Natural killer cell (primary cell): Measurements from ENCODE around the gene LILRB3. TPM values are rescaled to one million over a fixed set of nuclear protein-coding genes. Genes with fewer than 3 reads are reported as not detected.
"Not testable (repeated sequence)": the region's sequence is repeated elsewhere in the genome, so short reads cannot be mapped to it uniquely, and the experiment has no call there.

Experiments
- ATAC-seq, 3 donors: fragments of 150-1000 bp in 2 of 3; fragments of 200-7000 bp in 1 of 3; cut with Tn5 transposase; 1 replicate in 1 of 3; 2 replicates in 2 of 3; pipeline ENCODE4 v1.10.0; 2021; ENCODE audit warnings: mild to moderate bottlenecking in 2 of 3, moderate library complexity in 2 of 3
- DNase-seq, 2 donors: peaks; one replicate each; pipeline versions ENCODE4 v3.0.0 to v3.0.0-alpha.2; 2013 to 2021; ENCODE audit warnings: mixed read lengths in 1 of 2
- H3K27ac ChIP-seq: one replicate; pipeline ENCODE4 v1.5.1; 2013; ENCODE audit warnings: mild to moderate bottlenecking, low read length
- H3K27me3 ChIP-seq: one replicate; pipeline ENCODE4 v1.6.1; 2013; ENCODE audit warnings: low read length; ENCODE audit not compliant: control insufficient read depth, insufficient read depth
- H3K36me3 ChIP-seq: one replicate; pipeline ENCODE4 v1.6.1; 2013; ENCODE audit warnings: low read length; ENCODE audit not compliant: control insufficient read depth, insufficient read depth
- H3K4me1 ChIP-seq: one replicate; pipeline ENCODE4 v1.6.1; 2013; ENCODE audit warnings: low read length; ENCODE audit not compliant: control insufficient read depth, insufficient read depth
- H3K4me3 ChIP-seq: one replicate; pipeline ENCODE4 v1.5.1; 2013; ENCODE audit warnings: low read length
- H3K9me3 ChIP-seq: one replicate; pipeline ENCODE4 v1.6.1; 2013; ENCODE audit warnings: low read length; ENCODE audit not compliant: control insufficient read depth, insufficient read depth
- H3K27ac Mint-ChIP-seq, 2 donors: one replicate each; pipeline ENCODE4 v1.8.0; 2022; ENCODE audit warnings: mild to moderate bottlenecking in 2 of 2, mixed read lengths in 2 of 2, moderate library complexity in 1 of 2
- H3K27me3 Mint-ChIP-seq, 2 donors: one replicate each; pipeline ENCODE4 v1.8.0; 2022; ENCODE audit warnings: low read depth in 2 of 2, mixed read lengths in 2 of 2
- H3K36me3 Mint-ChIP-seq: one replicate; pipeline ENCODE4 v1.8.0; 2022; ENCODE audit warnings: mixed read lengths
- H3K4me1 Mint-ChIP-seq, 2 donors: one replicate each; pipeline ENCODE4 v1.8.0; 2022; ENCODE audit warnings: mixed read lengths in 2 of 2
- H3K4me3 Mint-ChIP-seq: one replicate; pipeline ENCODE4 v1.8.0; 2022; ENCODE audit warnings: mild to moderate bottlenecking, moderate library complexity, mixed read lengths
- H3K9me3 Mint-ChIP-seq, 2 donors: one replicate each; pipeline ENCODE4 v1.8.0; 2022; ENCODE audit warnings: mixed read lengths in 2 of 2
- CTCF ChIP-seq: fragments of 200-600 bp; IDR thresholded peaks from one replicate; pipeline ENCODE4 v1.8.0; 2022; ENCODE audit warnings: antibody characterized with exemption
- WGBS: methylation state at CpG from one replicate; pipeline ENCODE4 v1.1.7; 2013; ENCODE audit warnings: missing lambda C conversion rate; ENCODE audit not compliant: insufficient coverage; 5-methylcytosine and 5-hydroxymethylcytosine counted together
- intact Hi-C: fragments of 100-400 bp; cut with micrococcal nuclease; formaldehyde crosslinking; loops from one replicate; pipeline ENCODE4 v1.14.2; 2022
- total RNA-seq, 4 donors: library from RNA; stranded (reverse); fragments of 120-200 nt in 1 of 4; gene quantifications; one replicate each; pipeline versions ENCODE4 v1.2.3 to v1.2.4, GENCODE V29; 2013 to 2022

LILRB3 gene
- total RNA-seq, 3 donors from 2014 or later (not counting 1 experiment from before 2014, with no cell fraction given): 6.8 to 12.6 (median 12.6) TPM

DNA sequence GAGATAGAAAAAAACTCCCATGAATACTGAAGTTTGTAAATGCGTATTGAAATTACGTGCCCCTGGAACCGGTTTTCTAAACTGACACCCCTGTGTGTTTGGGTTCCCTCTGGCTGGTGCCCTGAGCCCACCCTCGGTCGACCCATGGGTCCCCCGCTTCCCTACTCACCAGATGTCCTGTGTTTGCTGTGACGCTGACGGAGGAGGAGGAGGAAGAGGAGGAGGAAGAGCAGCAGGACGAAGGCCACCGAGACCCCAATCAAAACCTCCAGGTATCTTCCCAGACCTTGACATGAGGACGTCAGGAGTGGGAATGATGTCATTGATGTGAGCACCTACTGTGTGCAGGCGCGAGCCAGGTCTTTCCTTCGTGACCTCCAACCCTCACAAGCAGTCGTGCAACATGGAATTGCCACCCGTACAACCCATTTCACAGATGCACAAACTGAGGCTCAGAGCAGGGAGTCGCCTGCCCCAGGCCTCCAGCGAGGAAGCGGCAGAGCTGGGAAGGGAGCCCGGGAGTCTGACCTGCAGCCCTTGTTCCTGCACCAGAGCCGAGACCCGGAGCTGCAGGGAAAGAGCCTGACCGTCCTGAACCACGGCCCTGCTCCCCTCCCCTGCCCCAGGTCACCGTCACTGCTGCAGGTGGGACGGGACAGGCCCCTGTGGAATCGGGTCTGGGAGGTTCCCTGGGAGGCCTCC lies 3.7 kb downstream of the LILRB3 start:
- 95% methylated on average over 27 of the region's 27 CpGs for WGBS
- H3K4me1 ChIP-seq: peaks cover 16% of the 10 kb centered on the region
- intact Hi-C loops: no loop called here
- H3K9me3 ChIP-seq: no peaks in the 10 kb centered on the region
- no peak overlapping the region for H3K27ac ChIP-seq
- no peak for DNase-seq
- peaks cover 11 to 12% of the 10 kb centered on the region in 2 donors for H3K27me3 Mint-ChIP-seq
- H3K9me3 Mint-ChIP-seq: no peaks in the 10 kb centered on the region
- no peak overlapping the region for H3K4me3 Mint-ChIP-seq
- no peak overlapping the region for H3K4me3 ChIP-seq
- H3K36me3 ChIP-seq: peaks cover 6% of the 10 kb centered on the region
- no peak for ATAC-seq
- no peaks in the 10 kb centered on the region for H3K27me3 ChIP-seq
- H3K27ac Mint-ChIP-seq: no peak overlapping the region
- peaks cover 0 to 7% of the 10 kb centered on the region in 2 donors for H3K4me1 Mint-ChIP-seq
- no peak for TF ChIP-seq CTCF
- H3K36me3 Mint-ChIP-seq: no peaks in the 10 kb centered on the region

GRCh38 chr19:54218259-54218658 lies 4.5 kb downstream of the LILRB3 start:
- no peaks in the 10 kb centered on the region for H3K9me3 Mint-ChIP-seq
- Histone ChIP-seq H3K27ac (no peak overlapping the region), H3K27me3 (no peaks in the 10 kb centered on the region), H3K9me3 (no peaks in the 10 kb centered on the region), H3K36me3 (peaks cover 6% of the 10 kb centered on the region), H3K4me3 (no peak overlapping the region), H3K4me1 (peaks cover 10% of the 10 kb centered on the region)
- DNase-seq (no peak), ATAC-seq (no peak)
- no peak for TF ChIP-seq CTCF
- peaks cover 5 to 7% of the 10 kb centered on the region in 2 donors for H3K27me3 Mint-ChIP-seq
- H3K36me3 Mint-ChIP-seq: no peaks in the 10 kb centered on the region
- 87% methylated on average over 8 of the region's 8 CpGs for WGBS
- H3K4me1 Mint-ChIP-seq: peaks cover 0 to 3% of the 10 kb centered on the region in 2 donors
- H3K27ac Mint-ChIP-seq: peak overlapping the region in 1 of 2 donors; percentile 35
- intact Hi-C loops: no loop called here
- H3K4me3 Mint-ChIP-seq: no peak overlapping the region

DNA sequence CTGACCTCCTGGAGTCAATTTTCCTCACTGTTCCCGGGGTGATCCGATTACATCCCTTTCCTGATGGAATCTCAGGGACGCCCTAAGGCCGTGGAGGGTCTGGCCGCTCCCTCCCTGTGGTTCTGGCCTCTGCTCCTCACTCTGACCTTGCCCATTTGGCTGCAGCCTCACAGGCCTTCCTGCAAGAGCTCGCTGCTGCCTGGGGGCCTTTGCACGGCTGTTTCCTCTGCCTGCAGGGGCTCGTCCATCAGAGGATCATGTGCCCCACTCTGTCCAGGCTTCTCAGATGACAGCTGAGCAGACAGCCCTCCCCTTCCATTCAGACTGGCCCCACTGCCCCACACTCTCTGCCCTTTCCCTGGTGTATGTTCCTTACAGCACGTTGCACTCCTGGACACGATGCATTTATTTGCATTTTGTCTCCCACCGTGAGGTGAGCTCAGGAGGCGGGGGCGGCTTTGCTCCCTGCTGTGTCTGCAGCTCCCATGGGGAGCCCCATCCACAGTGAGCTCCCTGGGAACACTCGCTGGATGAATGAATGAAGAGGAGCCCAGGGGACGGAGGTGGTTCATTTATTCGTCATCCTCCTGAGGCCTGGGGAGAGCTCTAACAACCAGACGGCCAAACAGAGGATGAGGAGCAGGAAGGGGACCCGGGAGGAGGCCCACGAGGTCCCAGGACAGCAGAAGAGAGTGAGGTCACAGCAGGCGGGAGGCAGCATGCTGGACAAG lies 5.1 kb downstream of the LILRB3 start:
- H3K9me3 Mint-ChIP-seq, H3K27ac ChIP-seq, H3K27me3 Mint-ChIP-seq, H3K36me3 Mint-ChIP-seq, H3K4me3 ChIP-seq, H3K4me1 ChIP-seq, H3K36me3 ChIP-seq, H3K4me3 Mint-ChIP-seq, ATAC-seq, H3K9me3 ChIP-seq, H3K4me1 Mint-ChIP-seq, H3K27me3 ChIP-seq, DNase-seq, intact Hi-C loops: not testable (repeated sequence)
- peak overlapping the region in 1 of 2 donors; percentile 35 for H3K27ac Mint-ChIP-seq
- WGBS: 85% methylated on average over 15 of the region's 20 CpGs

DNA sequence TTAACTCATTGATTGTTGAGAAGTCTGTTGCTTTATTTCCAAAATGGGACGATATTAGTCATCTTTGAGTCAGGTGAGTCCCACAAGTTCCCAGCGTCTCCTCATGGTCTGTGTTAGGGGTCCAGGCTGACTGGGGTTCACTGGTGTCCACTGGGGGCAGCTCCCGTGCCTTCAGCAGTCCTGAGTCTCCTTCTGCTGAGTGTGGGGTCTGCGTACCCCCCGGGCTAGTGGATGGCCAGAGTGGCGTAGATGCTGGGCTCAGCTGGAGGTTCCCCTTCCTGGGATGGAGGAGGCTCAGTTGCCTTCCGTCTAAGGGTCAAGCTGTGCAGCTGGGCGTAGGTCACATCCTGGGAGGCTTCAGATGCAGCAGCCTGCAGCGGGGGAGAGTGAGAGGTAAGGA lies 5.9 kb downstream of the LILRB3 start:
- Histone ChIP-seq H3K36me3 (peaks cover 6% of the 10 kb centered on the region), H3K27ac (no peak overlapping the region), H3K4me3 (no peak overlapping the region), H3K27me3 (no peaks in the 10 kb centered on the region), H3K9me3 (no peaks in the 10 kb centered on the region), H3K4me1 (peaks cover 2% of the 10 kb centered on the region)
- 89% methylated on average over 9 of the region's 9 CpGs for WGBS
- ATAC-seq (no peak), DNase-seq (no peak)
- peaks cover 0 to 6% of the 10 kb centered on the region in 2 donors for H3K27me3 Mint-ChIP-seq
- intact Hi-C loops: no loop called here
- no peaks in the 10 kb centered on the region for H3K36me3 Mint-ChIP-seq
- no peak for TF ChIP-seq CTCF
- H3K4me3 Mint-ChIP-seq: no peak overlapping the region
- no peak overlapping the region for H3K27ac Mint-ChIP-seq
- H3K4me1 Mint-ChIP-seq: no peaks in the 10 kb centered on the region
- no peaks in the 10 kb centered on the region for H3K9me3 Mint-ChIP-seq

DNA sequence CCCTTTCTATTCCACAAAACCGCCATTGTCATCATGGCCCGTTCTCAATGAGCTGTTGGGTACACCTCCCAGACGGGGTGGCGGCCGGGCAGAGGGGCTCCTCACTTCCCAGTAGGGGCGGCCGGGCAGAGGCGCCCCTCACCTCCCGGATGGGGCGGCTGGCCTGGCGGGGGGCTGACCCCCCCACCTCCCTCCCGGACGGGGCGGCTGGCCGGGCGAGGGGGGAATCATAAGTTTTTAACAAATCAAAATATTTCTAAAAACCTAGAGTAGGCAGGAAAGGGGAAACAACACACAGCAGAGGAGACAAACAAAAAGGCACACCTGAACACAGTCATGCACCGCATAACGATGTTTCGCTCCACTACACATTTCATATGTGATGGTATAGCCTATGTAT lies 8.1 kb downstream of the LILRB3 start:
- H3K36me3 Mint-ChIP-seq, H3K9me3 Mint-ChIP-seq, H3K27me3 Mint-ChIP-seq, H3K27ac ChIP-seq, H3K9me3 ChIP-seq, H3K27ac Mint-ChIP-seq, H3K27me3 ChIP-seq, DNase-seq, H3K36me3 ChIP-seq, H3K4me3 ChIP-seq, intact Hi-C loops, ATAC-seq, H3K4me3 Mint-ChIP-seq: not testable (repeated sequence)
- 97% methylated on average over 13 of the region's 19 CpGs for WGBS
- peaks cover 24% of the 10 kb centered on the region for H3K4me1 ChIP-seq
- H3K4me1 Mint-ChIP-seq: peaks cover 15 to 16% of the 10 kb centered on the region in 2 donors

DNA sequence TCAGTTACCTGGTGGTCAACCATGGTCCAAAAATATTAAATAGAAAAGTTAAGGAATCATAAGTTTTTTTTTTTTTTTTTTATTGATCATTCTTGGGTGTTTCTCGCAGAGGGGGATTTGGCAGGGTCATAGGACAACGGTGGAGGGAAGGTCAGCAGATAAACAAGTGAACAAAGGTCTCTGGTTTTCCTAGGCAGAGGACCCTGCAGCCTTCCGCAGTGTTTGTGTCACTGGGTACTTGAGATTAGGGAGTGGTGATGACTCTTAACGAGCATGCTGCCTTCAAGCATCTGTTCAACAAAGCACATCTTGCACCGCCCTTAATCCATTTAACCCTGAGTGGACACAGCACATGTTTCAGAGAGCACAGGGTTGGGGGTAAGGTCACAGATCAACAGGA lies 8.6 kb downstream of the LILRB3 start:
- ATAC-seq, H3K36me3 ChIP-seq, DNase-seq, H3K9me3 ChIP-seq, H3K4me3 ChIP-seq, H3K36me3 Mint-ChIP-seq, H3K4me3 Mint-ChIP-seq, H3K9me3 Mint-ChIP-seq, H3K27me3 ChIP-seq, H3K27ac ChIP-seq, H3K27me3 Mint-ChIP-seq, H3K27ac Mint-ChIP-seq, intact Hi-C loops: not testable (repeated sequence)
- peaks cover 19 to 22% of the 10 kb centered on the region in 2 donors for H3K4me1 Mint-ChIP-seq
- peaks cover 29% of the 10 kb centered on the region for H3K4me1 ChIP-seq
- WGBS: no CpG with 5 or more reads among the region's 5 CpGs
